Muscle layer of duodenum (tissue), 2 donors: ENCODE data around the gene LIPG.

Experiments used
- H3K27ac ChIP-seq: one replicate; pipeline ENCODE4 v1.7.0; 2013; ENCODE audit warnings: mild to moderate bottlenecking, low read length
- H3K27me3 ChIP-seq: one replicate; pipeline ENCODE4 v1.7.0; 2013; ENCODE audit warnings: low read depth, mild to moderate bottlenecking, control low read depth, low read length
- H3K36me3 ChIP-seq, 2 donors: one replicate each; pipeline ENCODE4 v1.7.0; 2013; ENCODE audit warnings: low read length in 2 of 2, control low read depth in 1 of 2, mild to moderate bottlenecking in 1 of 2; ENCODE audit not compliant: insufficient read depth in 2 of 2, control insufficient read depth in 1 of 2
- H3K4me1 ChIP-seq, 2 donors: one replicate each; pipeline ENCODE4 v1.7.0; 2013; ENCODE audit warnings: low read length in 2 of 2, mild to moderate bottlenecking in 2 of 2, control low read depth in 1 of 2, moderate library complexity in 1 of 2; ENCODE audit not compliant: insufficient read depth in 2 of 2, control insufficient read depth in 1 of 2
- H3K4me3 ChIP-seq, 2 donors: one replicate each; pipeline ENCODE4 v1.7.0; 2013; ENCODE audit warnings: low read length in 2 of 2, low read depth in 1 of 2, mild to moderate bottlenecking in 1 of 2
- H3K9me3 ChIP-seq, 2 donors: one replicate each; pipeline ENCODE4 v1.7.0; 2013; ENCODE audit warnings: low read length in 2 of 2, control low read depth in 1 of 2, mild to moderate bottlenecking in 1 of 2; ENCODE audit not compliant: control insufficient read depth in 1 of 2
- donor health status: healthy.

LIPG gene

GRCh38 chr18:49524951-49525350, 36.9 kb upstream of the LIPG start:
- Histone ChIP-seq H3K36me3 (no peaks in the 10 kb centered on the region), H3K27ac (no peak overlapping the region), H3K9me3 (no peaks in the 10 kb centered on the region), H3K27me3 (no peaks in the 10 kb centered on the region), H3K4me3 (no peak overlapping the region), H3K4me1 (no peaks in the 10 kb centered on the region)

GRCh38 chr18:49525981-49526380, 35.9 kb upstream of the LIPG start:
- Histone ChIP-seq H3K4me1 (no peaks in the 10 kb centered on the region), H3K9me3 (no peaks in the 10 kb centered on the region), H3K36me3 (no peaks in the 10 kb centered on the region), H3K27me3 (no peaks in the 10 kb centered on the region), H3K4me3 (no peak overlapping the region), H3K27ac (no peak overlapping the region)

- no peaks in the 10 kb centered on the region for H3K36me3 ChIP-seq
- H3K4me3 ChIP-seq = no peak overlapping the region
- H3K9me3 ChIP-seq = no peaks in the 10 kb centered on the region
- H3K4me1 ChIP-seq = no peaks in the 10 kb centered on the region
- H3K27me3 ChIP-seq = no peaks in the 10 kb centered on the region
- H3K27ac ChIP-seq = no peak overlapping the region
Measured at GRCh38 chr18:49527631-49528327, 34.1 kb upstream of the LIPG start.

GRCh38 chr18:49529596-49529995, 32.3 kb upstream of the LIPG start:
- Histone ChIP-seq H3K9me3 (no peaks in the 10 kb centered on the region), H3K4me3 (no peak overlapping the region), H3K36me3 (no peaks in the 10 kb centered on the region), H3K27ac (no peak overlapping the region), H3K27me3 (no peaks in the 10 kb centered on the region), H3K4me1 (no peaks in the 10 kb centered on the region)

GRCh38 chr18:49531678-49532153, 30.1 kb upstream of the LIPG start:
- Histone ChIP-seq H3K4me1 (no peaks in the 10 kb centered on the region), H3K27me3 (no peaks in the 10 kb centered on the region), H3K9me3 (no peaks in the 10 kb centered on the region), H3K4me3 (no peak overlapping the region), H3K27ac (no peak overlapping the region), H3K36me3 (no peaks in the 10 kb centered on the region)

- Histone ChIP-seq H3K27ac (no peak overlapping the region), H3K4me1 (no peaks in the 10 kb centered on the region), H3K36me3 (no peaks in the 10 kb centered on the region), H3K27me3 (no peaks in the 10 kb centered on the region), H3K9me3 (no peaks in the 10 kb centered on the region), H3K4me3 (no peak overlapping the region)
Measured at GRCh38 chr18:49534846-49535601, 26.8 kb upstream of the LIPG start.

GRCh38 chr18:49537232-49537896, 24.5 kb upstream of the LIPG start:
- Histone ChIP-seq H3K27me3 (no peaks in the 10 kb centered on the region), H3K27ac (no peak overlapping the region), H3K36me3 (no peaks in the 10 kb centered on the region), H3K9me3 (no peaks in the 10 kb centered on the region), H3K4me1 (no peaks in the 10 kb centered on the region), H3K4me3 (no peak overlapping the region)

GRCh38 chr18:49544362-49544761, 17.5 kb upstream of the LIPG start:
- no peak overlapping the region for H3K4me3 ChIP-seq
- H3K27ac ChIP-seq = no peak overlapping the region
- H3K27me3 ChIP-seq = no peaks in the 10 kb centered on the region
- H3K4me1 ChIP-seq = no peaks in the 10 kb centered on the region
- H3K36me3 ChIP-seq = no peaks in the 10 kb centered on the region
- H3K9me3 ChIP-seq = no peaks in the 10 kb centered on the region

- Histone ChIP-seq H3K4me3 (no peak overlapping the region), H3K9me3 (no peaks in the 10 kb centered on the region)
Measured at GRCh38 chr18:49546278-49546677, 15.6 kb upstream of the LIPG start.

GRCh38 chr18:49546719-49547273, 15.1 kb upstream of the LIPG start:
- Histone ChIP-seq H3K27ac (no peak overlapping the region), H3K9me3 (no peaks in the 10 kb centered on the region), H3K27me3 (no peaks in the 10 kb centered on the region), H3K36me3 (no peaks in the 10 kb centered on the region), H3K4me3 (no peak overlapping the region), H3K4me1 (no peaks in the 10 kb centered on the region)

More at GRCh38 chr18:49546278-49546677, 15.6 kb upstream of the LIPG start:
- no peaks in the 10 kb centered on the region for H3K36me3 ChIP-seq
- no peaks in the 10 kb centered on the region for H3K27me3 ChIP-seq
- no peak overlapping the region for H3K27ac ChIP-seq
- no peaks in the 10 kb centered on the region for H3K4me1 ChIP-seq

- Histone ChIP-seq H3K27me3 (no peaks in the 10 kb centered on the region), H3K4me3 (no peak overlapping the region), H3K4me1 (no peaks in the 10 kb centered on the region), H3K27ac (no peak overlapping the region), H3K9me3 (no peaks in the 10 kb centered on the region), H3K36me3 (no peaks in the 10 kb centered on the region)
Measured at GRCh38 chr18:49547701-49548100, 14.2 kb upstream of the LIPG start.
